ENCODE data around the gene PDE11A.

Gene PDE11A

DNA sequence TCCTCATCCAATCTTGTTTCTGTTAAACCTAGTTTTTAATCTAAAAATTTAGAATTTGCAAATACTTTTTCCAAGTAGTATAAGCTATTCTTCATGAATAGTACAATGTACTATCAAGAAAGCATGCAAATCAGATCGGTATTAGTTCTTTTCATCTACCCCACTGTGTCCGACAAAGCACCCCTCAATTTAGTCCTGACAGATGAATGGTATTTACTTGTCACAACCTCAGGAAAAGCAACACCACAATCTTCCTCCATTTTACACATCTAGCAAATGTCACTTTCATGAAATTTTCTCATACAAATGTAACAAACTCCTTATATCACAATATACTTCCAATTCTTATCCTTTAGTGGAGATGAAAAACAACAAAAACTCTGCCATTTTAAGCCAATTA lies 163.8 kb downstream of the PDE11A start:
- H3K4me3 ChIP-seq (ENCODE audit: low read depth, low read length), result no peak overlapping the region
- TF ChIP-seq, protein P1, sequence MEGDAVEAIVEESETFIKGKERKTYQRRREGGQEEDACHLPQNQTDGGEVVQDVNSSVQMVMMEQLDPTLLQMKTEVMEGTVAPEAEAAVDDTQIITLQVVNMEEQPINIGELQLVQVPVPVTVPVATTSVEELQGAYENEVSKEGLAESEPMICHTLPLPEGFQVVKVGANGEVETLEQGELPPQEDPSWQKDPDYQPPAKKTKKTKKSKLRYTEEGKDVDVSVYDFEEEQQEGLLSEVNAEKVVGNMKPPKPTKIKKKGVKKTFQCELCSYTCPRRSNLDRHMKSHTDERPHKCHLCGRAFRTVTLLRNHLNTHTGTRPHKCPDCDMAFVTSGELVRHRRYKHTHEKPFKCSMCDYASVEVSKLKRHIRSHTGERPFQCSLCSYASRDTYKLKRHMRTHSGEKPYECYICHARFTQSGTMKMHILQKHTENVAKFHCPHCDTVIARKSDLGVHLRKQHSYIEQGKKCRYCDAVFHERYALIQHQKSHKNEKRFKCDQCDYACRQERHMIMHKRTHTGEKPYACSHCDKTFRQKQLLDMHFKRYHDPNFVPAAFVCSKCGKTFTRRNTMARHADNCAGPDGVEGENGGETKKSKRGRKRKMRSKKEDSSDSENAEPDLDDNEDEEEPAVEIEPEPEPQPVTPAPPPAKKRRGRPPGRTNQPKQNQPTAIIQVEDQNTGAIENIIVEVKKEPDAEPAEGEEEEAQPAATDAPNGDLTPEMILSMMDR (conservative IDR thresholded peaks at IDR 0.05; ENCODE audit: low read depth, low read length), result no peak
- no peak for DNase-seq (ENCODE audit: low read depth)

DNA sequence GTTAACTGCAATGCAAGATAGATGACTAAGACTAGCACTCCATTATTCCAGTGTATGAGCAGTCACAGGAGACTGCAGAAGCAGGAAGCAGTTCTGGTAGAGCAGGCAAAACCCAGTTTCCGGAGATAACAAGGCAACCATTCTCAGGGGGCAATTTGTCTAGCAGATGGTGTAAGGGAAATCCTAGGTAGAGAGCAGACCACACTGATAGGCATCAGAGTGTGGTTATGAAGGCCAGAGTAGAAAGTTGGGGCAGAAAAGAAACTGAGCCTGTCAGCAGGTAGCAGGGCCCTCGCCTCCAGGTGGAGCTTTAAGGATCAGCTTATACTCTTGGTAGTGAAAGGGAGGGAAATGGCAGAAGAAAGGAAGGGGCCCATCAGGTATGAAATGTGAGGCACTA lies 164.4 kb downstream of the PDE11A start:
- TF ChIP-seq, protein P1 (conservative IDR thresholded peaks at IDR 0.05; ENCODE audit: low read depth, low read length), result no peak
- no peak for DNase-seq (ENCODE audit: low read depth)

DNA sequence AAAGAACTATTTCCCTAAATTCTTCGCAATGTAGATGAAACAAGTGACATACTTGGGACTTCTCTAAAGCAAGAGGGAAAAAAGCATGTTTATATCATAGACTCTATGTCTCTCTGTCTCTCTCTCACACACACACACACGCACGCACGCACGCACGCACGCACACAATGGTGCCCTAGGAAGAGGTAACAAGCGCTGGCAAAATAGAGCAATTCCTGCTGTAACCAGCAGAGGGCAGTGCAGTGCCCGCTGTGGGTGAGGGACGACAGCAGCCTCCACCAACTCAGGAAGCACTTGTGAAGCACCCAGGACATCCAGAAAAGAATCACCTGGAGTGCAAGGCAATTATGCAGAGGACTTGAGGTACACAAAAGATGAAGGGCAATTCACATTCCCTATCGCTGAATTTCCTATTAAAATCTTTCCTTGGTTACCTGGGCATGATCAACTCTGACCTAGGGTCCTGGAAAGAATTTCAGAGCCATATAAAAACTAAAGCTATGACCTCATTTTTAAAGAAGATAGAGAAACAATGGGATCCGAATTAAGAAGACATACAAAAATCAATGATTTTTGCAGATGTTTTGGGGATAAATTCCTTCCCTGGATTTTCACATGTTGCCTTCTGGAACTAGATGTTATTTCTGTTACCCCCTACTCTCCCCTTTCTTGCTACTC lies 166.4 kb downstream of the PDE11A start:
- DNase-seq (ENCODE audit: low read depth), result peak; percentile 61
- TF ChIP-seq, protein P1 (conservative IDR thresholded peaks at IDR 0.05; ENCODE audit: low read depth, low read length), result peak; percentile 93
- no peak overlapping the region for H3K4me3 ChIP-seq (ENCODE audit: low read depth, low read length)

More for the DNA sequence above, 164.4 kb downstream of the PDE11A start:
- no peak overlapping the region for H3K4me3 ChIP-seq (ENCODE audit: low read depth, low read length)

DNA sequence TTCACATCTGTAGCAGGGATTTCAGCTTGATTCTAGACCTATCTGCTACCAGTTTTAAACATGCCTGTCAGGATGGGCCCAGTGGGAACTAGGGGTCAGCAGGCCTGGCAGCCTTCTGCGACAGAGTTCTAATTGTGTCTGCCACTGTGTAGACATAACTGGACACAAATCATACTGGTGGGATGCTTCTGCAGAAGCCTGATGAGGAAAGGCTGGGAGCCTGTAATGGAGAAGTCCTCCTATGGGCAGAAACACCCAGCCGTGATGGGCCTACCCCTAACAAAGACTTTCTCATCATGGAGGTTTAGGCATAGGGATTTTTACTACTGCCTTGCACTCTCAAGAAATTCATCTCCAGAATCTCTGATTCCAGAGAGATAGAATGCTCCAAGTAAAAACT lies 166.9 kb downstream of the PDE11A start:
- no peak for DNase-seq (ENCODE audit: low read depth)
- no peak overlapping the region for H3K4me3 ChIP-seq (ENCODE audit: low read depth, low read length)
- TF ChIP-seq, protein P1 (conservative IDR thresholded peaks at IDR 0.05; ENCODE audit: low read depth, low read length), result no peak

DNA sequence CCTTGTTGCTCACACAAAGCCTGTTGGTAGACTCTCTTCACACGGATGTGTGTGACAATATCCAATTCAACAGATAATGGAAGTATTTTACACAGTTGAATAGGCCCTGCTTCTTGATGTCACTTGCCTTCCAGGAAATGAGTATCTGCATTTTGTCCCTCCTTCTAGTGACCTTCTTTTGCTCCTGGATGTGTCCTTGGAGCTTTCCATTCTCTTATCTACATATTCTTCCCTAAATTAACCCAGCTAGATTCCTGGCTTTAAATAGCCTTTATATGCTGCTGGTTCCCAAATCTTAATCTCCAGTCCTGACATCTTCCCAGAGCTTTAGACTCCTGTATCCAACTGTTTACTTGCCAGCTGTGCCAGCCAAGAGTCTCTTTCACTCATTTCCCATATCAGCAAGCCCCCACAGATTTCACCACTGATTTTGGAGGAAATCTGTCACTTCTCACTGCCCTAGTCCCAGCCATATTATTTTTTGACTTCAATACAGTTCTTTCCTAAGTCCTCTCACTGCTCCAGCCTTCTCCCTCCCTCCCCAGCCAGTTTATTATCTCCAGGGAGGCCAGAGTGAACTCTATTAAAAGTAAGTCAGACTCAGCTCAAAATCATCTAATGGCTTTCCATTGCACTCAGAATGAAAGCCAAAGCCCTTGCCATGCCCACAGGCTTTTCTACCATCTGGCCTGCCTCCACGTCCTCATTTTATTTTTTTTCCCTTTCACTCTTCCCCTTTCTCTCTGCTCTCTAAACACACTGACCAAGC lies 170.0 kb downstream of the PDE11A start:
- DNase-seq (ENCODE audit: low read depth), result no peak
- TF ChIP-seq, protein P1 (conservative IDR thresholded peaks at IDR 0.05; ENCODE audit: low read depth, low read length), result no peak
- no peak overlapping the region for H3K4me3 ChIP-seq (ENCODE audit: low read depth, low read length)

DNA sequence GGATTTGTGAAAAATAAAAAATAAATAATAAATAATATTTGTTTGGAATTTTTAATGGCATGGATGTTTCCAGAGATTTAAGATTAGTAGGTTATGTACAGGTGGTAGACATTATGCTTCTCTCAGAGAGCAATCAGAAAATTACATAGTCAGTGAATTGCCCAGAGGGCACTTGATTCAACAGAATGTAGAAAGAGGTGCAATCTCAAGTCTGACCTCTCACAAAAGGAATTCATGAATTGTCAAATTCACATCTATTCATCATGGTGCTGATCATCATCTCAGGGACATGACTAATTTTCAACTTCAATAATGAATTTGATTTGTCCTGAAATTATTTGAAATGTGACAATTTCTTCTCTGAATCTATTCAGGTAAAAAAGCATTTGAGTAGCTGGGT lies 172.5 kb downstream of the PDE11A start:
- DNase-seq (ENCODE audit: low read depth), result no peak
- H3K4me3 ChIP-seq (ENCODE audit: low read depth, low read length), result no peak overlapping the region
- TF ChIP-seq, protein P1 (conservative IDR thresholded peaks at IDR 0.05; ENCODE audit: low read depth, low read length), result no peak

All from choroid plexus epithelial cell (primary cell).